ENCODE data around the gene ARID1B. TPM values are rescaled to one million over a fixed set of nuclear protein-coding genes. Genes with fewer than 3 reads are reported as not detected.

Gene ARID1B
- total and polyA plus RNA-seq, 9 of the 15 experiments (the other 6 are each of a cell fraction or from before 2014, with no cell fraction given): 12.5 to 50.5 (median 25.8) TPM

GRCh38 chr6:156791320-156791850 lies 14.2 kb downstream of the ARID1B start:
- peak overlapping the region; percentile 17 for H3K4me2 ChIP-seq (ENCODE audit: insufficient read depth, low read length)
- POLR2A ChIA-PET: interaction anchor here (0.6 to 1.4 kb wide), 4 partner anchors 9 to 28 kb away, joined by 3 to 5 read pairs (median 4); no protein-coding TSS in a partner anchor
- peak; percentile 40 to 67 (median 41) for DNase-seq (ENCODE audit: extremely low read depth in 1 of 4, low spot score in 3 of 4)
- TF ChIP-seq, protein P1, sequence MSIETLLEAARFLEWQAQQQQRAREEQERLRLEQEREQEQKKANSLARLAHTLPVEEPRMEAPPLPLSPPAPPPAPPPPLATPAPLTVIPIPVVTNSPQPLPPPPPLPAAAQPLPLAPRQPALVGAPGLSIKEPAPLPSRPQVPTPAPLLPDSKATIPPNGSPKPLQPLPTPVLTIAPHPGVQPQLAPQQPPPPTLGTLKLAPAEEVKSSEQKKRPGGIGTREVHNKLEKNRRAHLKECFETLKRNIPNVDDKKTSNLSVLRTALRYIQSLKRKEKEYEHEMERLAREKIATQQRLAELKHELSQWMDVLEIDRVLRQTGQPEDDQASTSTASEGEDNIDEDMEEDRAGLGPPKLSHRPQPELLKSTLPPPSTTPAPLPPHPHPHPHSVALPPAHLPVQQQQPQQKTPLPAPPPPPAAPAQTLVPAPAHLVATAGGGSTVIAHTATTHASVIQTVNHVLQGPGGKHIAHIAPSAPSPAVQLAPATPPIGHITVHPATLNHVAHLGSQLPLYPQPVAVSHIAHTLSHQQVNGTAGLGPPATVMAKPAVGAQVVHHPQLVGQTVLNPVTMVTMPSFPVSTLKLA (conservative IDR thresholded peaks at IDR 0.05): peak in 1 of 2 experiments; percentile 68; a peak in 3 of 4 replicates
- TF ChIP-seq RBM14 (IDR thresholded peaks at IDR 0.05; ENCODE audit: borderline replicate concordance, insufficient read depth, low read depth, low read length) (no peak), NFATC3 (IDR thresholded peaks at IDR 0.05) (no peak), KDM5B (IDR thresholded peaks at IDR 0.05; ENCODE audit: insufficient replicate concordance, low read depth, low read length) (no peak), RB1 (IDR thresholded peaks at IDR 0.05; ENCODE audit: low read depth) (0 out of 2 replicates have a peak, but pooled peaks have one; percentile 3), BCOR (IDR thresholded peaks at IDR 0.05) (no peak), ZKSCAN8 (CRISPR knock-in tag; IDR thresholded peaks at IDR 0.05) (no peak), NR2C2 (CRISPR knock-in tag; IDR thresholded peaks at IDR 0.05) (no peak), NR2C2 (tag; IDR thresholded peaks at IDR 0.05) (peak; percentile 47), MYC (IDR thresholded peaks at IDR 0.05; ENCODE audit: low read depth, low read length) (peak; percentile 49; the same call in 1 of the 2 replicates), MYC (CRISPR knock-in tag; IDR thresholded peaks at IDR 0.05; ENCODE audit: borderline replicate concordance, low read depth) (no peak), TOE1 (IDR thresholded peaks at IDR 0.05; ENCODE audit: borderline replicate concordance) (peak; percentile 74; the same call in 1 of the 2 replicates), TOE1 (CRISPR knock-in tag; IDR thresholded peaks at IDR 0.05; ENCODE audit: borderline replicate concordance, low read depth) (no peak), ZNF655 (CRISPR knock-in tag; IDR thresholded peaks at IDR 0.05) (no peak), ATF7 (IDR thresholded peaks at IDR 0.05) (no peak)
- TF ChIP-seq, protein P2, sequence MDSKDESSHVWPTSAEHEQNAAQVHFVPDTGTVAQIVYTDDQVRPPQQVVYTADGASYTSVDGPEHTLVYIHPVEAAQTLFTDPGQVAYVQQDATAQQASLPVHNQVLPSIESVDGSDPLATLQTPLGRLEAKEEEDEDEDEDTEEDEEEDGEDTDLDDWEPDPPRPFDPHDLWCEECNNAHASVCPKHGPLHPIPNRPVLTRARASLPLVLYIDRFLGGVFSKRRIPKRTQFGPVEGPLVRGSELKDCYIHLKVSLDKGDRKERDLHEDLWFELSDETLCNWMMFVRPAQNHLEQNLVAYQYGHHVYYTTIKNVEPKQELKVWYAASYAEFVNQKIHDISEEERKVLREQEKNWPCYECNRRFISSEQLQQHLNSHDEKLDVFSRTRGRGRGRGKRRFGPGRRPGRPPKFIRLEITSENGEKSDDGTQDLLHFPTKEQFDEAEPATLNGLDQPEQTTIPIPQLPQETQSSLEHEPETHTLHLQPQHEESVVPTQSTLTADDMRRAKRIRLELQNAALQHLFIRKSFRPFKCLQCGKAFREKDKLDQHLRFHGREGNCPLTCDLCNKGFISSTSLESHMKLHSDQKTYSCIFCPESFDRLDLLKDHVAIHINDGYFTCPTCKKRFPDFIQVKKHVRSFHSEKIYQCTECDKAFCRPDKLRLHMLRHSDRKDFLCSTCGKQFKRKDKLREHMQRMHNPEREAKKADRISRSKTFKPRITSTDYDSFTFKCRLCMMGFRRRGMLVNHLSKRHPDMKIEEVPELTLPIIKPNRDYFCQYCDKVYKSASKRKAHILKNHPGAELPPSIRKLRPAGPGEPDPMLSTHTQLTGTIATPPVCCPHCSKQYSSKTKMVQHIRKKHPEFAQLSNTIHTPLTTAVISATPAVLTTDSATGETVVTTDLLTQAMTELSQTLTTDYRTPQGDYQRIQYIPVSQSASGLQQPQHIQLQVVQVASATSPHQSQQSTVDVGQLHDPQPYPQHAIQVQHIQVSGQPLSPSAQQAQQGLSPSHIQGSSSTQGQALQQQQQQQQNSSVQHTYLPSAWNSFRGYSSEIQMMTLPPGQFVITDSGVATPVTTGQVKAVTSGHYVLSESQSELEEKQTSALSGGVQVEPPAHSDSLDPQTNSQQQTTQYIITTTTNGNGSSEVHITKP (IDR thresholded peaks at IDR 0.05; ENCODE audit: partially characterized antibody): peak; percentile 74

More at GRCh38 chr6:156791320-156791850, 14.2 kb downstream of the ARID1B start:
- Histone ChIP-seq H3K9me1 (ENCODE audit: control insufficient read depth, insufficient read depth, low read length) (no peaks in the 10 kb centered on the region), H3K4me1 (replicated peaks in 1 of 2; ENCODE audit: control insufficient read depth in 2 of 2, insufficient read depth in 2 of 2, low read length in 2 of 2) (peaks cover 7 to 8% of the 10 kb centered on the region in 2 experiments; a peak in 4 of 5 replicates), H3K9ac (ENCODE audit: insufficient read depth in 1 of 2, low read depth in 2 of 2, low read length in 2 of 2) (peak overlapping the region in 1 of 2 experiments; percentile 46; a peak in 1 of 4 replicates), H3K27me3 (ENCODE audit: control insufficient read depth in 2 of 2, insufficient read depth in 2 of 2, low read length in 2 of 2) (no peaks in the 10 kb centered on the region), H3K4me3 (no peak overlapping the region), H3K9me3 (replicated peaks; ENCODE audit: control insufficient read depth, insufficient read depth, low read depth, low read length) (no peaks in the 10 kb centered on the region), H3K27ac (ENCODE audit: extremely low read depth, low read depth, low read length) (no peak overlapping the region), H3K79me2 (ENCODE audit: control insufficient read depth, insufficient read depth, low read length) (peaks cover 98% of the 10 kb centered on the region), H4K20me1 (replicated peaks; ENCODE audit: control insufficient read depth, insufficient read depth, low read length) (peaks cover 24% of the 10 kb centered on the region), H2AFZ (ENCODE audit: low read depth, low read length) (no peak overlapping the region), H3K36me3 (ENCODE audit: control insufficient read depth, insufficient read depth, low read length) (peaks cover 3% of the 10 kb centered on the region; the same call in 1 of the 3 replicates)
- ATAC-seq: peak; percentile 53
- intact Hi-C loops (cut with micrococcal nuclease): no loop called here
- in situ Hi-C loops (cut with MboI): no loop called here
- CTCF ChIA-PET (ENCODE audit: low intra/inter-chr PET ratio): no interaction called here
- FAIRE-seq: peak; percentile 37
- no TSS peak for BruUV-seq (replicated peaks)
- WGBS (ENCODE audit: insufficient coverage, low coverage, missing lambda C conversion rate): 36% methylated on average over 9 of the region's 10 CpGs
